K562 (cell line): ENCODE measurements around the gene FAM186B. TPM values are rescaled to one million over a fixed set of nuclear protein-coding genes. Genes with fewer than 3 reads are reported as not detected.

ENCODE experiments used
- AFF1 ChIP-seq, 2 experiments: fragments of 450-650 bp; IDR thresholded peaks; 2 replicates each; pipeline ENCODE4 v1.6.1; 2018; ENCODE audit warnings: mild to moderate bottlenecking in 2 of 2, low read depth in 1 of 2; ENCODE audit not compliant: partially characterized antibody in 2 of 2
- ARID1B ChIP-seq: fragments of 450-650 bp; IDR thresholded peaks from 2 replicates; pipeline ENCODE4 v1.6.1; 2016; ENCODE audit warnings: antibody characterized with exemption, mild to moderate bottlenecking, inconsistent platforms
- ATF6 ChIP-seq: sonication (generic); formaldehyde crosslinking; IDR thresholded peaks from 2 replicates; pipeline ENCODE4 v1.4.0; 2020; ENCODE audit warnings: mild to moderate bottlenecking, missing genetic modification reagents
- CEBPG ChIP-seq, 3 experiments: fragments of 200-800 bp in 1 of 3; sonication (Bioruptor generic) in 1 of 3; sonication (generic) in 1 of 3; formaldehyde crosslinking in 1 of 3; IDR thresholded peaks in 2 of 3; conservative IDR thresholded peaks in 1 of 3; 2 replicates each; pipeline versions ENCODE4 v1.6.1 to v1.8.0; 2016 to 2022; ENCODE audit warnings: missing compliant biosample characterization in 2 of 3, missing genetic modification characterization in 2 of 3, mild to moderate bottlenecking in 1 of 3, missing genetic modification reagents in 1 of 3
- E2F8 ChIP-seq: fragments of 450-650 bp; IDR thresholded peaks from 2 replicates; pipeline ENCODE4 v1.7.1; 2018; ENCODE audit warnings: mild to moderate bottlenecking, low read depth; ENCODE audit not compliant: partially characterized antibody
- ELF2 ChIP-seq: fragments of 250-450 bp; sonication (Bioruptor Pico); IDR thresholded peaks from 2 replicates; pipeline ENCODE4 v1.5.0; 2021; ENCODE audit warnings: mild to moderate bottlenecking
- FOXA3 ChIP-seq, 2 experiments: fragments of 450-650 bp in 1 of 2; sonication (generic) in 1 of 2; formaldehyde crosslinking; IDR thresholded peaks in 1 of 2; conservative IDR thresholded peaks in 1 of 2; 2 replicates each; pipeline versions ENCODE4 v1.4.0 to v1.8.0; 2020 to 2022; ENCODE audit warnings: mild to moderate bottlenecking in 2 of 2, missing genetic modification reagents in 1 of 2
- GATA2 ChIP-seq: sonication (generic); formaldehyde crosslinking; IDR thresholded peaks from 2 replicates; pipeline ENCODE4 v1.4.0; 2020; ENCODE audit warnings: mild to moderate bottlenecking, missing genetic modification reagents
- NR0B1 ChIP-seq: fragments of 450-650 bp; IDR thresholded peaks from one replicate; pipeline ENCODE4 v1.6.1; 2018; ENCODE audit warnings: mild to moderate bottlenecking, moderate library complexity; ENCODE audit not compliant: partially characterized antibody
- PREB ChIP-seq: sonication (generic); formaldehyde crosslinking; IDR thresholded peaks from 2 replicates; pipeline ENCODE4 v1.8.1; 2023; ENCODE audit warnings: mild to moderate bottlenecking, missing genetic modification reagents
- SMAD1 ChIP-seq: fragments of 150-350 bp; IDR thresholded peaks from 2 replicates; pipeline ENCODE4 v1.6.1; 2014; ENCODE audit warnings: low read length, low read depth; ENCODE audit not compliant: partially characterized antibody
- ZBTB17 ChIP-seq: fragments of 450-650 bp; formaldehyde crosslinking; IDR thresholded peaks from 2 replicates; pipeline ENCODE4 v1.4.0; 2020; ENCODE audit warnings: mild to moderate bottlenecking
- ZNF143 ChIP-seq: sonication (generic); formaldehyde crosslinking; IDR thresholded peaks from 2 replicates; pipeline ENCODE4 v1.9.0; 2022; ENCODE audit warnings: mild to moderate bottlenecking, missing genetic modification reagents
- polyA plus RNA-seq, 8 experiments: library from polyadenylated mRNA; depleted of rRNA in 4 of 8; stranded (reverse) in 5 of 8; unstranded in 3 of 8; fragments of >200 nt; fragmentation: Nextera tagmentation in 2 of 8; fragmentation: Illumina TruSeq in 1 of 8; extraction: Ambion mirVana in 2 of 8; extraction: Trizol in 1 of 8; gene quantifications; 2 replicates each; pipeline versions ENCODE4 v1.2.1 to v1.2.3, GENCODE V29; 2011 to 2014; ENCODE audit warnings: inconsistent platforms in 1 of 8, missing spikeins in 1 of 8
- total RNA-seq, 7 experiments: library from RNA; depleted of rRNA in 6 of 7; stranded (reverse); fragments of >200 nt in 6 of 7; fragmentation: Illumina TruSeq in 2 of 7; extraction: Trizol in 2 of 7; gene quantifications; 2 replicates each; pipeline versions ENCODE4 v1.2.1 to v1.2.3, GENCODE V29; 2011 to 2021; ENCODE audit warnings: low replicate concordance in 1 of 7

The FAM186B gene
- total and polyA plus RNA-seq, 9 of the 15 experiments (the other 6 are each of a cell fraction or from before 2014, with no cell fraction given) = 0.07 to 0.42 (median 0.15) TPM

GRCh38 chr12:49567611-49568441 is 37.6 kb downstream of the FAM186B start, which contains the start of gene MCRS1 (continued):
- TF ChIP-seq PREB (CRISPR knock-in tag) (peak; percentile 41; the same call in 1 of the 2 replicates), FOXA3 (CRISPR knock-in tag; conservative IDR thresholded peaks at IDR 0.05 in 1 of 2, IDR thresholded peaks at IDR 0.05 in 1 of 2) (peak in 1 of 2 experiments; percentile 75; a peak in 1 of 4 replicates), E2F8 (peak; percentile 96), ZNF143 (CRISPR knock-in tag) (0 out of 2 replicates have a peak, but pooled peaks have one; percentile 35), AFF1 (IDR thresholded peaks at IDR 0.05; ENCODE audit: low read depth in 1 of 2, partially characterized antibody in 2 of 2) (peak in 1 of 2 experiments; percentile 64), ATF6 (CRISPR knock-in tag) (0 out of 2 replicates have a peak, but pooled peaks have one; percentile 20), CEBPG (CRISPR knock-in tag; IDR thresholded peaks at IDR 0.05) (peak; percentile 31; the same call in 1 of the 2 replicates), CEBPG (tag; conservative IDR thresholded peaks at IDR 0.05 in 1 of 2, IDR thresholded peaks at IDR 0.05 in 1 of 2) (no peak), NR0B1 (no peak), ELF2 (CRISPR knock-in tag) (peak; percentile 93), ZBTB17 (CRISPR knock-in tag) (no peak; the same call in 1 of the 2 replicates), SMAD1 (peak; percentile 52), ARID1B (peak; percentile 18; the same call in 1 of the 2 replicates), GATA2 (CRISPR knock-in tag) (no peak)
